Kidney glomerular epithelial cell (primary cell): ENCODE measurements around the gene IER5.
A peak's percentile ranks its signal among the peaks of the same experiment; 100 is the strongest.

ENCODE experiments used
- DNase-seq: peaks from one replicate; lab custom pipeline; 2025; lab: John Stamatoyannopoulos, UW

Gene IER5

GRCh38 chr1:181134543-181135436 is 46.3 kb downstream of the IER5 start:
- peak; percentile 10 for DNase-seq

- DNase-seq = no peak
Observed at GRCh38 chr1:181135437-181135731, 46.9 kb downstream of the IER5 start.

- peak; percentile 66 for DNase-seq
Observed at GRCh38 chr1:181135815-181136737, 47.6 kb downstream of the IER5 start.

- no peak for DNase-seq
Observed at GRCh38 chr1:181136738-181137122, 48.2 kb downstream of the IER5 start.

- DNase-seq = no peak
Observed at GRCh38 chr1:181137217-181137743, 48.8 kb downstream of the IER5 start.

GRCh38 chr1:181139631-181140061 is 51.1 kb downstream of the IER5 start:
- DNase-seq = no peak

GRCh38 chr1:181140398-181140797 is 51.9 kb downstream of the IER5 start:
- DNase-seq = no peak

GRCh38 chr1:181140891-181141290 is 52.4 kb downstream of the IER5 start:
- no peak for DNase-seq

- no peak for DNase-seq
Observed at GRCh38 chr1:181141431-181141910, 53.0 kb downstream of the IER5 start.
